Calu3 (cell line): ENCODE measurements around the gene CD1D. TPM values are rescaled to one million over a fixed set of nuclear protein-coding genes. Genes with fewer than 3 reads are reported as not detected.
"Not testable (repeated sequence)": the region's sequence is repeated elsewhere in the genome, so short reads cannot be mapped to it uniquely, and the experiment has no call there.

Experiments used
- BruUV-seq: library from RNA; stranded (reverse); fragments of 400-500 nt; replicated peaks from 2 replicates; lab custom pipeline; 2021; lab: Mats Ljungman, UMichigan
- CTCF ChIA-PET: fragments of 300-600 bp; sonication (Branson Sonifier 250); formaldehyde crosslinking; loops from one replicate; lab custom pipeline; 2022; ENCODE audit warnings: antibody characterized with exemption; lab: Charles Lee
- DNase-seq: peaks from one replicate; pipeline ENCODE4 v3.0.0; 2022
- H3K27ac Mint-ChIP-seq: one replicate; pipeline ENCODE4 v1.8.0; 2022; ENCODE audit warnings: mixed read lengths; ENCODE audit not compliant: unreplicated experiment
- H3K27me3 Mint-ChIP-seq: one replicate; pipeline ENCODE4 v1.8.0; 2022; ENCODE audit warnings: mixed read lengths; ENCODE audit not compliant: unreplicated experiment
- H3K36me3 Mint-ChIP-seq: one replicate; pipeline ENCODE4 v1.8.0; 2022; ENCODE audit warnings: mild to moderate bottlenecking, moderate library complexity, mixed read lengths; ENCODE audit not compliant: insufficient read depth, unreplicated experiment
- H3K4me1 Mint-ChIP-seq: one replicate; pipeline ENCODE4 v1.8.0; 2022; ENCODE audit warnings: mild to moderate bottlenecking, low read depth, mixed read lengths; ENCODE audit not compliant: unreplicated experiment
- H3K4me3 Mint-ChIP-seq: one replicate; pipeline ENCODE4 v1.8.0; 2022; ENCODE audit warnings: mild to moderate bottlenecking, low read depth, moderate library complexity, mixed read lengths; ENCODE audit not compliant: unreplicated experiment
- H3K9me3 Mint-ChIP-seq: one replicate; pipeline ENCODE4 v1.8.0; 2022; ENCODE audit warnings: low read depth, mixed read lengths; ENCODE audit not compliant: unreplicated experiment
- CTCF ChIP-seq: fragments of 200-600 bp; IDR thresholded peaks from one replicate; pipeline ENCODE4 v1.8.0; 2022; ENCODE audit warnings: antibody characterized with exemption; ENCODE audit not compliant: unreplicated experiment
- intact Hi-C: fragments of 100-400 bp; cut with micrococcal nuclease; formaldehyde crosslinking; loops from one replicate; pipeline ENCODE4 v1.10.0; 2022; ENCODE audit not compliant: unreplicated experiment
- total RNA-seq: library from RNA; stranded (reverse); gene quantifications from 2 replicates; pipeline ENCODE4 v1.2.3, GENCODE V29; 2022

The CD1D gene
- total RNA-seq, 1 experiment from 2014 or later, result 0.76 TPM

DNA sequence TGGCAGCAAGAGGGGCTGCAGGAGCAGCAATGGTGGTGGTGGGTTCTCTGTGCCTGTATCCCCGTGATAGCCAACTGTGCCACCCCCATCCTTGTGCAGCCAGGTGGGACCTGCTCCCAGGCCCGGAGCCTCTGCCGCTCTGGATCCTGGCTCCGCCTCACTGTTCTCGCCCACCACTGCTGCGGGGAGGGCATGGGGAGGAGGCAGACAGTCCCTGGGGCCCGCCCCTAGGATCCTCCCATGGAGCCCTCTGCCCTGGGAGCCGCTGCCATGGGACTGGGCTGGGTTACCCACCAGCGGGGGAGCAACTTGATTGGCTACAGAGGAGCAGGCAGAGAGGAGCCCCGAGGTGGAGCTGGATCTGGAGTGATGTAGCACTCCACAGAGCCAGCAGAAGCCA, 31.6 kb downstream of the CD1D start:
- intact Hi-C loops, result no loop called here
- DNase-seq, result no peak
- Mint-ChIP-seq H3K9me3 (no peaks in the 10 kb centered on the region), H3K36me3 (no peaks in the 10 kb centered on the region), H3K27ac (no peak overlapping the region), H3K27me3 (peaks cover 23% of the 10 kb centered on the region), H3K4me3 (no peak overlapping the region), H3K4me1 (no peaks in the 10 kb centered on the region)
- CTCF ChIA-PET, result no interaction called here
- BruUV-seq, result no TSS peak
- TF ChIP-seq CTCF, result no peak

- CTCF ChIA-PET, intact Hi-C loops, H3K36me3 Mint-ChIP-seq, BruUV-seq, H3K4me1 Mint-ChIP-seq, DNase-seq, H3K27ac Mint-ChIP-seq, H3K4me3 Mint-ChIP-seq, H3K9me3 Mint-ChIP-seq: not testable (repeated sequence)
- peaks cover 16% of the 10 kb centered on the region for H3K27me3 Mint-ChIP-seq
Observed at GRCh38 chr1:158223445-158223844, 42.8 kb downstream of the CD1D start.

DNA sequence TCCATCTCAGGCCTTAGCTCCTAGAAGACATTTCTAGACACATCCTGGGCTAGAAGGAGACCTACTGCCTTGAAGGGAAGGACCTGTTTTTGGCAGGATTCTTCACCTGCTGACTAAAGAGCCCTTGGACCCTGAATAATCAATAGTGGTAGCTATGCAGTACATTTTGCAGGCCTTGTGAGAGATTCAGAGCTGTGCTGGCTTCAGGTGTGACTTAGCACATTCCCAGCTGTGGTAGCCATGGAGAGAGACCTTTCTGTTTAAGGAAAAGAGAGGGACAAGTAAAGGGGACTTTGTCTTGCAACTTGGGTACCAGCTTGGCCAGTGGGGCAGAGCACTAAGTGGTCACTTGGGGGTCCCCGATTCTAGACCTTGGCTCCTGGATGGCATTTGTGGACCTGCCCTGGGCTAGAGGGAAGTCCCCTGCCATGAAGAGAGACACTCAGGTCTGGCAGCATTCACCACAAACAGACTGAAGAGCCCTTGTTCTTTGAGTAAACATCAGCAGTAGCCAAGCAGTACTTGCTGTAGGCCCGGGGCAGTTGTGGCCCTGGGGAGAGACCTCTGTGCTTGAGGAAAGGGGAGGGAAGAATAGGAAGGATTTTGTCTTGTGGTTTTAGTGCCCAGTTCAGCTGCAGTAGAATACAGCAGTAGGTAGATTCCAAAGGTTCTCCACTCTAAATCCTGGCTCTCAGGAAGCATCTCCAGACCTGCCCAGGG, 47.4 kb downstream of the CD1D start:
- no peak for TF ChIP-seq CTCF
- CTCF ChIA-PET, result no interaction called here

More for the DNA sequence above, 47.4 kb downstream of the CD1D start:
- intact Hi-C loops, result no loop called here
- no peak for DNase-seq
- no peak overlapping the region for H3K27ac Mint-ChIP-seq
- no peak overlapping the region for H3K4me3 Mint-ChIP-seq
- H3K27me3 Mint-ChIP-seq, result peaks cover 34% of the 10 kb centered on the region
- H3K4me1 Mint-ChIP-seq, result no peaks in the 10 kb centered on the region
- no TSS peak for BruUV-seq
- H3K9me3 Mint-ChIP-seq, result peaks cover 3% of the 10 kb centered on the region
- H3K36me3 Mint-ChIP-seq, result no peaks in the 10 kb centered on the region

Other genes starting within 250 kb of the CD1D start
- 19.0 and 31.4 TPM in 2 replicates for gene KIRREL1, start 187.2 kb upstream of the CD1D start, total RNA-seq
- not detected in 2 replicates for gene CD1A, start 73.5 kb downstream of the CD1D start, total RNA-seq
- not detected in 2 replicates for gene CD1C, start 109.0 kb downstream of the CD1D start, total RNA-seq
- gene CD1B, start 150.6 kb downstream of the CD1D start, total RNA-seq, result not detected in 2 replicates
- not detected in 2 replicates for gene CD1E, start 173.0 kb downstream of the CD1D start, total RNA-seq
- gene OR10T2, start 218.6 kb downstream of the CD1D start, total RNA-seq, result not detected in 2 replicates
- not detected in 2 replicates for gene OR10K2, start 245.3 kb downstream of the CD1D start, total RNA-seq